ENCODE data around the gene APOL2.

GRCh38 chr22:36213586-36213985 lies 25.7 kb downstream of the APOL2 start:
- TF ChIP-seq POLR2A (IDR thresholded peaks at IDR 0.05): no peak
- no peak for TF ChIP-seq CTCF (IDR thresholded peaks at IDR 0.05)
